ENCODE results near the gene TRAM2.

DNA sequence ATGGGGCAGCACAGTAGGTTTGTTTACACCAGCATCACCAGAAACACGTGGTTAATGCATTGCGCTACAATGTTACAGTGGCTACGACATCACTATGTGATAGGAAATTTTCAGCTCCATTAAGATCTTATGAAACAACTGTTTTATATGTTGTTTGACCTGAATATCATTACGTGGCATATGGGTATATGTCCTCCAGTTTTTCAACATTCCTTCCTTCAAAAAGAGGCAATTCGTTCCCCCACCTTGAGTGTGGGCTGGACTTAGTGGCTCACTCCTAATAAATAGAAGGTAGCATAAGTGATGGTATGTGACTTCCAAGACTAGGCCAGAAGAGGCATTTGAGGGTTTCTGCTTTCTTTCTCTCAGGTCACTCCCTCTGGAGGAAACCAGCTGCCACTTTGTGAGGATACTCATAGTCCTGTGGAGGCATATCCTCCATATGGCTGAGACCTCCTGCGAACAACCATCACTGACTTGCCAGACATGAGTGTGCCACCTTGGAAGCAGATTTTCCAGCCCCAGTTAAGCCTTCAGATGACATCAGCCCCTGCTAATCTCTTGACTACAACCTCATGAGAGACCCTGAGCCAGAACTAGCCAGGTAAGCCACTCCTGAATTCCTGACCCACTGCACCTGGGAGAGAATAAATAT, 2.3 kb upstream of the TRAM2 start:
- no peak for TF ChIP-seq SP1 (IDR thresholded peaks at IDR 0.05; ENCODE audit: low read depth)
- TF ChIP-seq, protein P1, sequence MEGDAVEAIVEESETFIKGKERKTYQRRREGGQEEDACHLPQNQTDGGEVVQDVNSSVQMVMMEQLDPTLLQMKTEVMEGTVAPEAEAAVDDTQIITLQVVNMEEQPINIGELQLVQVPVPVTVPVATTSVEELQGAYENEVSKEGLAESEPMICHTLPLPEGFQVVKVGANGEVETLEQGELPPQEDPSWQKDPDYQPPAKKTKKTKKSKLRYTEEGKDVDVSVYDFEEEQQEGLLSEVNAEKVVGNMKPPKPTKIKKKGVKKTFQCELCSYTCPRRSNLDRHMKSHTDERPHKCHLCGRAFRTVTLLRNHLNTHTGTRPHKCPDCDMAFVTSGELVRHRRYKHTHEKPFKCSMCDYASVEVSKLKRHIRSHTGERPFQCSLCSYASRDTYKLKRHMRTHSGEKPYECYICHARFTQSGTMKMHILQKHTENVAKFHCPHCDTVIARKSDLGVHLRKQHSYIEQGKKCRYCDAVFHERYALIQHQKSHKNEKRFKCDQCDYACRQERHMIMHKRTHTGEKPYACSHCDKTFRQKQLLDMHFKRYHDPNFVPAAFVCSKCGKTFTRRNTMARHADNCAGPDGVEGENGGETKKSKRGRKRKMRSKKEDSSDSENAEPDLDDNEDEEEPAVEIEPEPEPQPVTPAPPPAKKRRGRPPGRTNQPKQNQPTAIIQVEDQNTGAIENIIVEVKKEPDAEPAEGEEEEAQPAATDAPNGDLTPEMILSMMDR (IDR thresholded peaks at IDR 0.05 in 2 of 3, conservative IDR thresholded peaks at IDR 0.05 in 1 of 3; ENCODE audit: borderline replicate concordance in 1 of 3, insufficient read depth in 1 of 3, low read depth in 2 of 3, low read length in 2 of 3), result no peak
- no peak for TF ChIP-seq ATF3 (IDR thresholded peaks at IDR 0.05)
- no peak for TF ChIP-seq ZFX (IDR thresholded peaks at IDR 0.05)
